Neural cell (in vitro differentiated cells): ENCODE data around the gene ME2.

Source experiments
- MXI1 ChIP-seq: fragments of 450-650 bp; conservative IDR thresholded peaks from 2 replicates; pipeline ENCODE4 v1.6.1; 2014; ENCODE audit warnings: antibody characterized with exemption, mild to moderate bottlenecking; ENCODE audit not compliant: poor library complexity, severe bottlenecking
- POLR2AphosphoS5 ChIP-seq: IDR thresholded peaks from 2 replicates; pipeline ENCODE4 v1.6.1; 2012
- RAD21 ChIP-seq: fragments of 450-650 bp; conservative IDR thresholded peaks from 2 replicates; pipeline ENCODE4 v1.6.1; 2014; ENCODE audit warnings: antibody characterized with exemption, mild to moderate bottlenecking, moderate library complexity
- TF ChIP-seq, protein P1 (sequence below): fragments of 450-650 bp; IDR thresholded peaks from 2 replicates; pipeline ENCODE4 v1.5.1; 2014; ENCODE audit warnings: antibody characterized with exemption, mild to moderate bottlenecking, moderate library complexity; ENCODE audit not compliant: poor library complexity, severe bottlenecking

DNA sequence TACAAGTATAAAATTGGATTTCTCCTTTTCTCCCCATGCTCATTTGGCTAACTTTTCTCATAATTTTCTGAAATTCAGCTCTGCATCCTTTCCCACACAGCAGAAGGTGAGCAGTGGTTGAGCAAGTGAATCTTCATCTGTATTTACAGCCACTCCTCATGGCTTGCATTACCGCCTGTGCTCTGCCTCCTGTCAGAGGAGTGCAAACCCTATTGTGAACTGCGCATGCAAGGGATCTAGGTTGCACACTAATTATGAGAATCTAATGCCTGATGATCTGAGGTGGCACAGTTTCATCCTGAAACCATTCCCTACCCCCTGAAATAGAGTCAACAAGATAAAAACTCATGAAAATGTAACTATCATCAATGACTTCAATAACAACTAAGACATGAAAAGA lies 20.0 kb downstream of the ME2 start:
- no peak for TF ChIP-seq MXI1
- TF ChIP-seq, protein P1, sequence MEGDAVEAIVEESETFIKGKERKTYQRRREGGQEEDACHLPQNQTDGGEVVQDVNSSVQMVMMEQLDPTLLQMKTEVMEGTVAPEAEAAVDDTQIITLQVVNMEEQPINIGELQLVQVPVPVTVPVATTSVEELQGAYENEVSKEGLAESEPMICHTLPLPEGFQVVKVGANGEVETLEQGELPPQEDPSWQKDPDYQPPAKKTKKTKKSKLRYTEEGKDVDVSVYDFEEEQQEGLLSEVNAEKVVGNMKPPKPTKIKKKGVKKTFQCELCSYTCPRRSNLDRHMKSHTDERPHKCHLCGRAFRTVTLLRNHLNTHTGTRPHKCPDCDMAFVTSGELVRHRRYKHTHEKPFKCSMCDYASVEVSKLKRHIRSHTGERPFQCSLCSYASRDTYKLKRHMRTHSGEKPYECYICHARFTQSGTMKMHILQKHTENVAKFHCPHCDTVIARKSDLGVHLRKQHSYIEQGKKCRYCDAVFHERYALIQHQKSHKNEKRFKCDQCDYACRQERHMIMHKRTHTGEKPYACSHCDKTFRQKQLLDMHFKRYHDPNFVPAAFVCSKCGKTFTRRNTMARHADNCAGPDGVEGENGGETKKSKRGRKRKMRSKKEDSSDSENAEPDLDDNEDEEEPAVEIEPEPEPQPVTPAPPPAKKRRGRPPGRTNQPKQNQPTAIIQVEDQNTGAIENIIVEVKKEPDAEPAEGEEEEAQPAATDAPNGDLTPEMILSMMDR = no peak
- no peak for TF ChIP-seq POLR2AphosphoS5
- TF ChIP-seq RAD21 = no peak
